Purkinje cell (primary cell): ENCODE data around the gene NSUN7. TPM values are rescaled to one million over a fixed set of nuclear protein-coding genes. Genes with fewer than 3 reads are reported as not detected.

Source experiments
- polyA plus RNA-seq: library from polyadenylated mRNA; unstranded; fragments of >200 nt; fragmentation: Nextera tagmentation; gene quantifications from 2 replicates; pipeline ENCODE4 v1.2.1, GENCODE V29; 2014

Gene NSUN7
- polyA plus RNA-seq: not detected in 2 replicates

GRCh38 chr4:40749717-40750460 is at the start of gene NSUN7:
NSUN7 (plus strand) TSS chr4:40749955; CDS start chr4:40750694, 739 bp downstream.

Other genes with a start within 250 kb of the NSUN7 start
- gene RBM47, start 120.1 kb upstream of the NSUN7 start, polyA plus RNA-seq: 0.17 TPM in 1 of 2 replicates, not detected in the other